HUES6 (cell line): Measurements from ENCODE around the gene KLK5.
"Not testable (repeated sequence)": the region's sequence is repeated elsewhere in the genome, so short reads cannot be mapped to it uniquely, and the experiment has no call there.

ENCODE experiments used
- H3K27ac ChIP-seq: 2 replicates; pipeline ENCODE4 v1.7.0; 2013; ENCODE audit warnings: low read depth, mild to moderate bottlenecking, low read length, inconsistent platforms
- H3K27me3 ChIP-seq: 2 replicates; pipeline ENCODE4 v1.6.1; 2013; ENCODE audit warnings: low read length; ENCODE audit not compliant: control insufficient read depth, insufficient read depth
- H3K36me3 ChIP-seq: 2 replicates; pipeline ENCODE4 v1.6.1; 2013; ENCODE audit warnings: low read length; ENCODE audit not compliant: control insufficient read depth, insufficient read depth
- H3K4me1 ChIP-seq: 2 replicates; pipeline ENCODE4 v1.6.1; 2013; ENCODE audit warnings: low read length; ENCODE audit not compliant: control insufficient read depth, insufficient read depth
- H3K4me3 ChIP-seq: 2 replicates; pipeline ENCODE4 v1.5.1; 2013; ENCODE audit warnings: low read depth, low read length
- H3K9ac ChIP-seq: one replicate; pipeline ENCODE4 v1.6.1; 2013; ENCODE audit warnings: mild to moderate bottlenecking, low read length
- H3K9me3 ChIP-seq: 2 replicates; pipeline ENCODE4 v1.6.1; 2013; ENCODE audit warnings: low read depth, low read length; ENCODE audit not compliant: control insufficient read depth, insufficient read depth

Gene KLK5

DNA sequence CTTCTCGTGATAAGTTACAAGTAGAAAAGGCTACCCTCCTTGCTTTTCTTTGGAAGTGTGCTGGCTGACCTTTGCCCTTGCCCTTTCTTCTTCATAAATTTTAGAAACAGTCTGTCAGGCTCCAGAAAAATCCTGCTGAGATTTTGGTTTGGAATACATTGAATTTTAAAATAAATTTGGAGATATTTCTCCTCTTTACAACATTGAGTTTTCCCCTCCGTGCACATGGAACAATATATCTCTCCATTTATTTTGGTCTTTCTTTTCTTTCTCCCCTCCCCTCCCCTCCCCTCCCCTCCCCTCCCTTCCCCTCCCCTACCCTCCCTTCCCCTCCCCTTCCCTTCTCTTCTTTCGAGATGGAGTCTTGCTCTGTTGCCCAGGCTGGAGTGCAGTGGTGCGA, 50.2 kb downstream of the KLK5 start:
- no peak overlapping the region for H3K27ac ChIP-seq
- H3K4me1 ChIP-seq = no peaks in the 10 kb centered on the region

DNA sequence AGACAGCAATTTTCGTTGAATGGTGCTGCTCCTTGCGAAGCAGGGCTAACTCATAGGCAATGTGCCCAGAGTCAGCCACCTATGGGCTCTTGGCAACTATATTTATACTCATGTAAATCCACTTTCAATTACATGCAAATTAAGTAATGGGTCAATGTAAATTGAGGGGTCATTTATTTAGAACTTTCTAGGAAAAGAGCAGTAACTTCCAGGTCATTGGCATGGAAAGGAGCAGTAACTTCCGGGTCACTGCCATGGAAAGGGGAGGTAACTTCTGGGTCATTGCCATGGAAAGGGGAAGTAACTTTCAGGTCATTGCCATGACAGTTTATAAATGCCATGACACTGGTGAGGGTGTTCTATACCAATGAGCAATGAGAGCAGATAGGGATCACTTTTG, 53.3 kb downstream of the KLK5 start:
- Histone ChIP-seq H3K9me3 (peaks cover 7% of the 10 kb centered on the region), H3K27me3 (peaks cover 22% of the 10 kb centered on the region; the same call in 1 of the 2 replicates), H3K9ac (no peak overlapping the region), H3K36me3 (no peaks in the 10 kb centered on the region), H3K4me3 (no peak overlapping the region), H3K27ac (no peak overlapping the region), H3K4me1 (no peaks in the 10 kb centered on the region)

More for the DNA sequence above, 50.2 kb downstream of the KLK5 start:
- Histone ChIP-seq H3K36me3 (no peaks in the 10 kb centered on the region), H3K4me3 (no peak overlapping the region), H3K9ac (no peak overlapping the region), H3K27me3 (peaks cover 32% of the 10 kb centered on the region), H3K9me3 (no peaks in the 10 kb centered on the region)

- H3K9me3 ChIP-seq = peaks cover 20% of the 10 kb centered on the region
- no peak overlapping the region for H3K9ac ChIP-seq
- no peaks in the 10 kb centered on the region for H3K4me1 ChIP-seq
- H3K27ac ChIP-seq = no peak overlapping the region
- no peaks in the 10 kb centered on the region for H3K36me3 ChIP-seq
- no peak overlapping the region for H3K4me3 ChIP-seq
- peaks cover 22% of the 10 kb centered on the region; the same call in 1 of the 2 replicates for H3K27me3 ChIP-seq
These were observed 54.8 kb downstream of the KLK5 start for GRCh38 chr19:50898018-50898417.

DNA sequence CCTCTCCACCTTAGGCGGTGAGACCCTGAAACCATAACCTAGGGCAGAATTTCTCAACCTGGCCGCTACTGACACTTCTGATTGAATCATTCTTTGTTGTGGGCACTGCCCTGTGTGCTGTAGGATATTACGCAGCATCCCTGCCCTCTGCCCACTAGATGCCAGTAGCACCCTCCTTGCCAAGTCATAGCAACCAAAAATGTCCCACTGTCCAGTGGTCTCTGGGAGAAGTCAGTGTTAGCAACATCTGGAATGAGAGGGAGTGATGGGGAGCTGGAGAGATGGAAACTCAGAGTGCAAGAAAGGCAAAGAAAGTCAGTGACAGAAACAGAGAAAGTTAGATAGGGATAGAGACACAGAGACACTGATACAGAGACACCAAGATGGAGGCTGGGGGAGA, 55.2 kb downstream of the KLK5 start:
- no peaks in the 10 kb centered on the region for H3K4me1 ChIP-seq
- no peak overlapping the region for H3K9ac ChIP-seq
- H3K36me3 ChIP-seq = no peaks in the 10 kb centered on the region
- H3K27me3 ChIP-seq = peaks cover 22% of the 10 kb centered on the region; the same call in 1 of the 2 replicates
- H3K9me3 ChIP-seq = peaks cover 24% of the 10 kb centered on the region
- H3K4me3 ChIP-seq = no peak overlapping the region
- H3K27ac ChIP-seq = no peak overlapping the region

- Histone ChIP-seq H3K4me3 (no peak overlapping the region), H3K9ac (no peak overlapping the region), H3K9me3 (peaks cover 28% of the 10 kb centered on the region), H3K4me1 (no peaks in the 10 kb centered on the region), H3K27me3 (peaks cover 22% of the 10 kb centered on the region; the same call in 1 of the 2 replicates), H3K36me3 (no peaks in the 10 kb centered on the region), H3K27ac (no peak overlapping the region)
These were observed 55.6 kb downstream of the KLK5 start for GRCh38 chr19:50897191-50897607.

- Histone ChIP-seq H3K36me3 (no peaks in the 10 kb centered on the region), H3K9me3 (peaks cover 28% of the 10 kb centered on the region), H3K4me1 (no peaks in the 10 kb centered on the region), H3K27me3 (peaks cover 24% of the 10 kb centered on the region; the same call in 1 of the 2 replicates), H3K4me3 (no peak overlapping the region), H3K27ac (no peak overlapping the region), H3K9ac (no peak overlapping the region)
These were observed 56.1 kb downstream of the KLK5 start for GRCh38 chr19:50896591-50897190.

GRCh38 chr19:50896089-50896590, 56.7 kb downstream of the KLK5 start:
- not testable (repeated sequence) for H3K4me1 ChIP-seq, H3K9ac ChIP-seq, H3K4me3 ChIP-seq, H3K27ac ChIP-seq, H3K36me3 ChIP-seq
- peaks cover 28% of the 10 kb centered on the region for H3K9me3 ChIP-seq
- peaks cover 28% of the 10 kb centered on the region; the same call in 1 of the 2 replicates for H3K27me3 ChIP-seq

GRCh38 chr19:50894478-50895356, 58.1 kb downstream of the KLK5 start:
- peaks cover 28% of the 10 kb centered on the region for H3K9me3 ChIP-seq
- H3K4me3 ChIP-seq = no peak overlapping the region
- no peak overlapping the region for H3K9ac ChIP-seq
- H3K27ac ChIP-seq = no peak overlapping the region
- H3K4me1 ChIP-seq = no peaks in the 10 kb centered on the region
- no peaks in the 10 kb centered on the region for H3K36me3 ChIP-seq
- peaks cover 40% of the 10 kb centered on the region; the same call in 1 of the 2 replicates for H3K27me3 ChIP-seq
